G401.6 (cell line): ENCODE measurements around the gene TK2.

Source experiments
- FAIRE-seq: peaks from 2 replicates; lab custom pipeline; 2012; peaks lifted over from hg19 to GRCh38; lab: Jason Lieb, UNC

Gene TK2

DNA sequence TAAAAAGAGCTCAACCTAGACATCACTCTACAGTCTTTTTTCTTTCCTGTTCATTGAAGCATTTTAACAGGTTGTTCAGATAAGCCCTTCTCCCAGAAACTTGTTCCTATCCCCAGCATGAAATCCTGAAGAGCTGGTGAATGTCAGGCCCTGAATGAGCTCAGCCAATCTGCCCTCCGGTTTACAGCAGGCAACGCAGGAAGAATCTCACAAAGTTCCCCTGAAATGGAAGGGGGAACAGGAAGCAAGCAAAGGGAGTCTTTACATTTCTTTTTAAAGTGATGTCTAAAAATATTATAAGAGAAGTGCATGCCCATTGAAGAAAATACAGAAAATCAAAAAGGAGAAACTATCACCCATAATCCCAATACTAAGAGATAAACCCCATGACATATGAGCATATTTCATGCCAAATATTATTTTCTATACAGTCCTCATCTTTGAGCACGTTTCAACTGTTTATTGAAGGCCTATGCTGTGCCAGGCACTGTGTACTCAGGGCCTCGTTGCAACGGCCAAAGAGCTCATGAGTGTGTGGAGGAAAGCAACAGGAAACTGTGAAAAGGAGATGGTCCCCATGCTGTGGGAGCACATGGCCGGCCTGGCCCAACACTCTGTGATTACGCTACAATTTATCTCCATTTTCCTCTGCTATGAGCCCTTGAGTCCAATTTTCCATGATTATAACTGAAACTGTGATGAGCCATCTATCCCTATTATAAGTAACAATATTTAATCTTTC is 5.7 kb downstream of the TK2 start:
- FAIRE-seq: no peak

DNA sequence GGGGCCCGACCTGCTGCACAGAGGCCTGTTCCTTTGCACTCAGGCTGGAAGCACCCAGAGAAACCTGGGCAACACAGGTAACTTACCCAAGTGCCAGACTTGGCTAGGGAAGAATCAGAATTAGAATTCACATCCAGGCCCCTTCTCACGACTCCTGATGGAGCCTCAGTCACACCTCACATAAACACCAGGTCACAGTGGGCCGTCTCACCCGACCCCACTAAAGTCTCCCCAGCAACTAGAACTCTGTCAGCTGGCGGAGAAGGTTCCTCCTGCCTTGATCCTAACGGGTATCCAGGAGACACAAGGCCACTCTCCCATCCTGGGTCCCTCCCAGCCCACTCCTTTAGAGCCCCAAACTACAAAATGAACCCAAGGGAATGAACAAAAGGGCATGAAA is 6.4 kb downstream of the TK2 start:
- no peak for FAIRE-seq

DNA sequence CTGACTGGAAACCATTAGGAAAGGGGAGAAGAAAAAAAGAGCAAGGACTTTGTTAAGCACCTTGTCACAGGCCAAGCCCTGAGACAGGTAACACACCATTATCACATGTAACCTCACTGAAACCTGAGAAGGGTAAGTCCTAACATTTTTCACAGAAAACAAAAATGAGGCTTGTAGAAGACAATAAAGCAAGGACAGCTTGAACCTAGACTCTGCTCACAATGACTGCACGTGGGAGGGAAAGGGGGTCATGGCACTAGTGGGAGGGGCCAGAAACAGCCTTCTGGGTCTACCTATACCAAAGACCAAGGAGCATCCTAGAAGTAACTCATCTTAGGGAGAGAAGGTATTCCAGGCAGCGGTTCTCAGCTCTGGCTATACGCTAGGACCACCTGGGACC is 7.5 kb downstream of the TK2 start:
- FAIRE-seq: no peak

DNA sequence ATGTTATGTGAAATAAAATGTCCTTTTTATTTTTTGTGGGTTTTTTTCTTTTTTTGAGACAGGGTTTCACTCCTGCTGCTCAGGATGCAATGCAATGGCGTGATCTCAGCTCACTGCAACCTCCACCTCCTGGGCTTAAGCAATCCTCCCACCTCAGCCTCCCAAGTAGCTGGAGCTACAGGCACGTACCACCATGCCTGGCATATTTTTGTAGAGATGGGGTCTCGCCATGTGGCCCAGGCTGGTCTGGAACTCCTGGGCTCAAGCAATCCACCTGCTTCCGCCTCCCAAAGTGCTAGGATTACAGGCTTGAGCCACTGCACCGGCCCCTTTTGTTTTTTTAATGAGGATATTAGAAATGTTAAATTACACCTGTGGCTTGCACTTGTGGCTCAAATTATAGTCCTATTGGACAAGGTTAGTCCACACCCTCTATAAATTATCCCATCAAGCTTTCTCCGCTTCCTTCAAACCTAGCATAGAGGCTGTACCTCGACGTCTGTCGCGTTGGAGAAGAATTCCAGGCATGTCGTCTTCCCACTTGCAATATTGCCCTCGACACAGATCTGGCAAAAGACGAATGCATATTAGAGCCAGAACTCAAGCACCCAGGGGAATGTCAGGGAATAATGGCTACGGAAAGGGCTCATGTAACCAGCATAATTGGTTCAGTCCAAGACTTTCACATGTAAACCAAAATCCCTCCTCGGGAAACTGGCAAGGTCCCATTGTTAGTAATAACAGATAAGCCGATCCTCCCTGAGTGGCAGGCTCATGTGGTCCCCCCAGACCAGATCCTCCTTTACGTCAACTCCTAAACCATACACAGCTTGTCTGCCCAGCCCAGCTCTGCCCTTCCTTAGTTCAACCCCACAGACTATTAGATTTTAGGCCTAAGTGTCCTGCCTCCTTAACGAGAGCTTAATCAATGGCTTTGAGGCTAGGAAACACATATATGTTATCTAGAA is 8.2 kb downstream of the TK2 start:
- FAIRE-seq: no peak

DNA sequence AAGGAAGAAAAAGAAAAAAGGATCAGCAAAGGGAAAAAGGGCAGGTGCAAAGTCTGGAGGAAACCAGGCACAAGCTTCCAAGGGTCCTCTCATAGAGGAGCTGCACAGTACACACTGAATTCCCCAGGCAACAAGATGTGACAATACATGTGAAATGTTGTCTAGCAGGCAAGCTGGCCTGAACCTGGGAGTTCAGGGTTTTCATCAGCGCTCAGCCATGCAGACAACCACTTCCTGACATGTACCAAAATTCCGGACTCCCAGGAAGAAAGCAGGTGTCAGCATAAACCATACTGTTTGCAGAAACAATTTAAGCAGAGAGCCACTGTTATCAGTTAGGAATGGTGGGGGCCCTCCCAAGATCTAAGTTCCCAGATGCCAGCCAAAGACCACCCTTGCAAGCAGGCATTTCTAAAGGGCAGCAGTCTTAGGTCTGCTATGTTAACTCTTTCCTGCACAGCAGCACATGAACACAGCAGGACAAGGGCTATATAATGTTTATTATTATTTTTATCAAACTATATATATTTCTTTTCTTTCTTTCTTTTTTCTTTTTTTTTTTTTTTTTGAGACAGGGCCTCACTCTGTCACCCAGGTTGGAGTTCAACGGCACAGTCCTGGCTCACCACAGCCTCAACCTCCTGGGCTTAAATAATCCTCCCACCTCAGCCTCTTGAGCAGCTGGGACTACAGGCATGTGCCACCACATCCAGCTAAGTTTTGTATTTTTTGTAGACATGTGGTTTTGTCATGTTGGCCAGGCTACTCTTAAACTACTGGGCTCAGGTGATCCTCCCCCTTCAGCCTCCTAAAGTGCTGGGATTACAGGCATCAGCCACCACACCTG is 10.1 kb downstream of the TK2 start:
- FAIRE-seq: no peak

DNA sequence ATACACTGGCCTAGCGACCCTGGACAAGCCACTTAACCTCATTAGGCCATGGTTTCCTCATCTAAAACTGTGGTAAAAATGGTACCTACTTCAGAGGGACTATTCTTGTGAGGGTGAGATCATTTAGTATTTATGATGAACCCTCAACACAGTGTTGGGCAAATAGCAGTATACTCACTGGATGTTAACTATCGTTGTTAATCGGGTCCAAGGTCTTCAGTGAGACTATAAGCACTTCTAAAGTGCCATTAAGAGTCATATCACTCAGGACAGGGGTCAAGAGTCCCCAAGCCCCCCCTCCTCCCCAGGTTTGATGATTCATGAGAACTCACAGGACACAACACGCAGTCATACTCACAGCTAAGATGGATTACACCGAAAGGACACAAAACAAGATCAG is 11.0 kb downstream of the TK2 start:
- FAIRE-seq: no peak

DNA sequence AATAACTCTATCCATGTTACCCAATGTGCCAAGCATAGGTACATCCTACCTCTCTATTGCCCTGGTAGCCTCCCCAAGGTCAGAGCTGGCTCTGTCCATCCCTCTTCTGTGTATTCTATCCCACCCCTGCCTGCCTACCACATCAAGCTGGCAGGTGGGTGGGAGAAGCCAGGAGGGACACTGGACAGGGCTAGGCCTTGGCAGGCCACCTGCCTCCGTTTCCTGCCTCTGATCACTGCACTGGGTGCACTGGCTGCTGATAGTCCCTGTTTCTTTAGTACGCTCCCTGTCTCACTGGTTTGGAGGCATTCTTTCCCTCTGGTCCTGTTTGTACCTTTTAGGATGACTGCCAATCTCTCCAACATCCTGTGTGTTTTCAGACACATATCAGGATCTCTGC is 12.7 kb downstream of the TK2 start:
- no peak for FAIRE-seq

DNA sequence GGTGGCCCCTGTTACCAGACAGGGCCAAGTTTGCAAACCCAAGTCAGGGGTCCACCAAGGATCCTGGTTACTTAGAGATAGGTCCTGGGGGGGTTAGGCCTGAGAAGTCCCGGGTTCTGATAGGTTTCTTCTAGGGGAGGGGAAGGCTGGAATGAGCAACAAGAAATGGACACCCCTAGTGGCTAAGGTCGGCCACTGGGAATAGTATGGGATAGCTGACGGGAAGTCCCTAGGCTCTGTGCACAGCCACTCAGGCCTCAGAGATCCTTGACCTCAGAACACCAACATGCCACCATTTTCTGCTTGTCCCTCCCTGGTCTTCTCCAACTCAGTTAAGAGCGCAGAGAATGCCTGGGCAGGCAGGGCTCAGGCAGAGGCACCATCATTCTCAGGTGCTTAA is 13.4 kb downstream of the TK2 start:
- FAIRE-seq: no peak

DNA sequence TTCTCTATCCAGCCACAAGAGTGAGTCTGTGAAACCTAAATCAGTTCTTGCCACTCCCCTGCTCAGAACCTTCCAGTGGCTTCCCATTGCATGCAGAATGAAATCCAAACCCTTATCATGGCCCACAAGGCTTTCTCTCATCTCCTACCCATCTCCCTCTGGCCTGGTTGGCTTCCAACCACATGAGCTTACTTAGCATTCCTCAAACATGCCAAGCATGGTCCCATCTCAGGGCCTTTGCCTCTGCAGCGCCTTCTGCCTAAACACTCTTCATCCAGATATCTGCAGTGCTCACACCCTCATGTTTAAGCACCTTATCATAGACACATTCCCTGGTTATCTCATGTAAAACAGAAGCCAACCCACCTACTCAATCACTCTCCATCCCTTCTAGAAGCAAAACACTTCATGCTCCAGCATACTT is 15.5 kb downstream of the TK2 start:
- FAIRE-seq: no peak

DNA sequence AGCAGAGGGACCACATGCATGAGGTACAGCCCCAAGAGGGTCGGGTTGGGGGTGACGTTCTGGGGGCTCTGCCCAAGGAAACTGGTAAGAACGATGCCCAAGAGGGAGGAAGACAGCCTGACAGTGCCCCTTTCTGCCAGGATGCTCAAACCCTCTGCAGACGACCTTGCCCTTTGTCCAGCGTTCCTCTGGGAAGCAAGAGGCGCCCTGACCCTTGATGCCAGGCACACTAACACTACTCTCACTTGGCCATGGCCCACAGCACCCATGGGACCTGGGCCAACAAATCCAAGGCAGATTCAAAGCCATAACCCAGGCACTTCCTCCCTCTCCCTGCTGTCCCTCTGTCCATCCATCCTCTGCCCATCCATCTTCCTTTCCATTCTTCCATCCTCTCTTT is 20.4 kb downstream of the TK2 start:
- FAIRE-seq: no peak

DNA sequence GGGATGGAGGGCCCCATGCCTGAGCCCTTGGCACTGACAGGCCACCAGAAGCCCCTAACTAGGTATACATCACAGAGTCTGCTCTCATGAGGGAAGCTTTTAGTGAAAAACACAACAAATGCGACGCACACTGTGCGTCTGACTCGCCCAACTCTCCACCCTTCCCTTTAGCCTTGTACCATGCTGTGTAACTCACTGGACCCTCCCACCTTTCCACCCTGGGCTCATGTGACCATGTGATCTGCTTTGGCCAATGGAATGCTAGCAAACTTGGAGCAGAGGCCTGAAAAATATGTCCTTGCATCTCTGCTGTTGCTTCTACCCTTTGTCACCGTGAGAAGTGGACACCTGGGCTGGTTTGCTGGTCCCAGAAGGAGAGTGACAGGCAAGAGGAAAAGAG is 21.6 kb downstream of the TK2 start:
- no peak for FAIRE-seq

DNA sequence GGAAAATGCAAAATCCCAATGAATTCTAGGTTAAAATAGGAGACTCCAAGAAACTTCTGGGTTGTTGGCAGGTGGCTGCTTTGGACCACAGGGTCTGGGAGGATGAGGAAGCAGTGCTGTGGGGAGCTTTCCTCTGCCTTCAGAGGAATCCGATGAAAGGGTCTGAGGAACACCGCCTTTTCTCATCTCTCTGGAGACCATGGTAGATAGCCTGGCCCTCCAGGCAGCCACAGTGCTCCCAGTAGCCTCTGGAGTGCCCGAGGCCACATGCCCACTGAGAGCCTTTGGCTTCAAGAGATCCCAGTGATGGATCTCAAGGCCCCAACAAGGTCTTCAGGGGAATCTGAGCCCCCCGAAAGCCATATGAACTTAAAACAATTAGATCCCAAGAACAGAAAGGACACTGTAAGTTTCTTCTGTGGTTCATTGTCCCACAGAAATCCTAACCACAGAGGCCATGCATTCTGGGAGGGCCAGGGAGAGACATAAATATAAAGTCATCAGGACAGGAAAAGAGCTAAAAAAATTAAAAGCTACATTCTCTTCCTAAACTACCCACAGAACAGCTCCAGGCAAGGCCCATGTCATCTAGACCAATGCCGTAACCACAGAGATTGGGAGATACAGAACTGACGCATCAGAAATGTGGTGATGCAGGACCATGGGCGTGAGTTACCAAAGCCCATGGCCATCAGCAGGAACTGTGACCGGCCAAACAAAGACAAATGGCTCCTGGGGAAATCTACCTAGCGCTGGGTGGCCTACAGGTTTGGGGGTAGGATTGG is 24.3 kb downstream of the TK2 start:
- no peak for FAIRE-seq

DNA sequence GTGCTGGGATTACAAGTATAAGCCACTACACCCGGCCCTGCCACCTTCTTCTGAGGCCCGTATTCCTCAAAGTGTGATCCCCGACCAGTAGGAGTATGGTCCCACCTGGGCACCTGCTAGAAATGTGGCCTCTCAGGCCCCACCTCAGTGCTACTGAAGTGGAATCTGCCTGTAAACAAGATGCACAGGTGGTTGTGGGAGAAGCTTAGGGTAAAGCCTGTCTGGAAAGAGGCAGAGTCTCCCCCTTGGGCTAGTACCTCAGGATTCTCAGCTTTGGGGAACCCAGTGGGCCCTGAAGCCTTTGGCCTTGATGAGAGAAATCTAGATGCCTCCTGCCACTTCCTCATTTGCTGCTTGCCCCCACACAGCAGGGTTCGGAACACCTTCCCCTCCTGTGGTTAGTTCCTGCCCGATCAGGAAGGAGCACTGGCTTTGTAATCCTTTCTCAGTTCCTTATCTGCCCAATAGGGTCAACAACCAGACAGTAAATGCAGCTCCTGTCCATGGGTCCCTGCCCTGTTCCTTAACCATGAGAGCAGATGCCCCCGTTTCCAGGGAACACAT is 25.2 kb downstream of the TK2 start:
- FAIRE-seq: no peak

DNA sequence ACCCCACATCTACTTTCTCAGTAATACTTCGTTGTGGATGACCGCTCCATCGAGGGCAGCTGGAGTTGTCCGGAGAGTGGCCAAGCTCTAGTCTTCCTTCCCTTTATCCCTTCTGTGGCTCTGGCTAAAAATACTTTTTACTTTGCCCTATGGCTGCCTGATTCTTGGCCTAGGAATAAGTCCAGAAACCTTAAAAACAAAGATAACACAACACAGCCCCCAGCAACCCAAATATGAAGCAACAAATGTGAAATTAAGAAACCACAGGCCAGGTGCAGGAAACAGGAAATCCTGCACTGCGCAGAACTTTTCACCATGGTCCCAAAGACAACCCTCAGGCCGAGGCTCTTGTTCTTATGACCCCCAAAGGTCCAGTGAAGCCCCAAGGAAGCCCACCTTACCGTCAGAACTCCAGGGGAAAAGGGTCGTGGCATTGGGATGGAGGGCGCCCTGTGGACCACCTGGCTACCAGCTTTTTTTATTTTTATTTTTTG is 26.0 kb downstream of the TK2 start:
- FAIRE-seq: no peak

DNA sequence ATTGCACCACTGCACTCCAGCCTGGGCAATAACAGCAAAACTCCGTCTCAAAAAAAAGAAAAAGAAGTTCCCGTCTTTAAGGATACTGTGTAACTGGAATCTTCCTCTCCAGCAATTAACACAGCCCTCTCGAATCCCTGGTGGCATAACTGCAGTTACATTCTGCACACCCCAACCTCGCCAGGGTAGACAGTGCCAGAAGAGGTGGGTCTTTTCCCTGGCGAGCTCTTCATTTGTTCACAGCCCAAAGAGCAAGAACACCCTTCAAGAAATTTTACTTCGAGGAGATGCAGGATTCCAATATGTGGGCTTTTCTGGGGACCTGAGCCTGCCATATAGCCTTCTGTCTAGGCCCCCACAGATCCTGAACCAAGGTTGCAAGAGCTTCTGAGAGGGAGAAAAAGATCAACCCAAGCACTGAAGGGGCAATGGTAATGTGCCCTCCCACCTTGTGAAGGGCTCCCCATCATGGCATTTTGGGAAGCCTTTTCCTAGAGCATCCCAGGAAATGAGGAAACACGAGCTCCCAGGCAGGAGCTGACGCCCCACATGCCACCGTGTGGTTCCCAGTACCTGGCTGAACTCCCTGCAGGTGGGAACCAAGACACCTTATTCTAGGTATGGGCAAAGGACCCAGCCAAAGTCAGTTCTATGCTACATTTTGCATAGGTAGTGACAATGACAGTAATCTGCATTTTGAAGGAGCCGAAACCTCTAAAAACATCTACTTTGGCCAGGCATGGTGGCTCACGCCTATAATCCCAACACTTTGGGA is 26.9 kb downstream of the TK2 start:
- no peak for FAIRE-seq

DNA sequence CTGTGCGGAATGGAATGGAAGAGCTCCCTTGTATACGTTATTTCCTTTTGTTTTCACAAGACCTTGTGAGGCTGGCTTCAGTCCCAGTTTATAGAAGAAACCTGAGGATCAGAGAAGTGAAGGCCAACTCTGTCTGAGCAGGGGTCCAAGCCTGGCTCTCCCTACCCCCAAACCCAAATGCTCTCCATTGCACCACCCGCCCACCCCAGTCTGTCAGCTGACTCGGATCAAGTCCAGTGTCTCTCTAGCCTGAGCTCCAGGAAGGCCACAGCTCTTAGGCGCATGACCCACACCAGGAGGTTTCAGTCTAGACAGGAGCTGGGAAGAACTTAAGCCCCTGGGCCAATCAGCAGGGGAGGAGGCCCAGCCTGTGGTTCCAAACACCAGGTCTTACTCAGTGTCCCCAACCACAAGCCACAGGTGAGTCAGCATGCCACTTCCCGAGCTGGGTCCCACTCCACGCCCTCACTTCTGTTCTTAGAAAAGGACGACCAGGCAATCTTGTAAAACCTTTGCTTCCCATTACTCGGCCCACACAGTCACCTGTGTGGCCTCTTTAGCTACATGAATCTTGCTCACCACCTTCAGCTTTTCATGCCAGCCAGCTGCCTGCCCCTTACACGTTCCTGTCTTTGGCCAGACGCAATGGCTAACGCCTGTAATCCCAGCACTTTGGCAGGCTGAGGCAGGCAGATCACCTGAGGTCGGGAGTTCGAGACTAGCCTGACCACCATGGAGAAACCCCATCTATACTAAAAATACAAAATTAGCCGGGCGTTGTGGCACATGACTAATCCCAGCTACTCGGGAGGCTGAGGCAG is 27.8 kb downstream of the TK2 start:
- FAIRE-seq: no peak

DNA sequence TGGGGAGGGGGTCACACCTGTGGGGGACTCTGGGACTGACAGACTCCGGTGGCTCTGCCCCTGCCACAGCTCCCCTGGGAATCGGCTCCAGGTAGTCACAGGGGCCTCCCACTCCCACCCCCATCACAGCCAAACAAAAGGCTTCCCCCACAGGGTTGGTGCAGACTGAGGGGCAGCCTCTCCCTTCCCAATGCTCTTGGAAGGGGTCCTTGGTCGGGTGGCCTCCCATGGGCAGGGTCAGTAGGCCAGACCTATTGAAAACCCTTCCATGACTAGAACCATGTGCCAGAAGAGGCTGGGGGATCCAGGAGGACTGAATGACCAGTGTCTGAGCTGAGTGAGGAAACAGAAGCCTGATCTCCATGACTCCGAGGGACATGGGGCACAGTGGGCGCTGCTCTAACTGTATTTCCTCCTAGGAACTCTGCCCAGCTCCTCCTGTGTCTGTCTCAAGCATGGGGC is 28.6 kb downstream of the TK2 start:
- no peak for FAIRE-seq

DNA sequence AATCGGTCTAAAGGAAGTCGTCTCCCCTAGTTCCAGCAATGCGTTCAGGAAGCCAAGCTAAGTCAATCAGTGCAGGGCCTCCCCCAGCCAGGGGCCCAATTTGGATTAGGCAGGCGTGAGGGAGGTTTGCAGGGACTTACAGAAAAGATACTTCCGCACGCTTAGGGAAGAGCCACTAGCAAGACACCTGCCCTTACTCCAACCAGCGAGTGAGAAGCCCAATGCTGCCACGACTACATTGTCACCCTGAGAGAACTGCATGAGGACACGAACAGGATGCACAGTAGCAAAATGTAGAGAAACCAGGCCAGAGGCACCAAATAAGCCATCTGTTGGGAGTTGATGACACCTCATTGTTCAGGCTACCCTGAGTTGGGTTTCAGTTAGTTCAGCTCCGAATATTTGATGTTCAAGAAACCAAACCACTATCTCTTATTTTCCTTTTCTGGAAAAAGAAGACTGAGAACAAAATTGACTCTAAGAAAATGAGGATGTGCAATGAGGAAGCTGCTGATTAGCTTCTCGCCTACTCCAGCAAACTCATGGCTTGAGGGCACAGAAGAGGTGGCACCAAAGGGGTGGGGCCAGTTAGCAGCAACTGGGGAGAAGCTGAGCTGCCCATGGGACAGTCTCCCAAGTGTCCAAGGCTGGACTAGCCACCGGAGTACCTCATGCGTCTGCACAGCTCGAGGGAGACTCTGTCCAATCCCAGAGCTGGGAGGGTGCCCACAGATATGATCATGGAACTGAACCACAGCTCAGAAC is 29.3 kb downstream of the TK2 start:
- FAIRE-seq: no peak
